CD4-positive, alpha-beta T cell treated with Interleukin-17A for 1 hour (primary cell): ENCODE results near the gene ADAMTS14.
A peak's percentile ranks its signal among the peaks of the same experiment; 100 is the strongest.

Experiments used
- DNase-seq: peaks from one replicate; pipeline ENCODE4 v3.0.0-alpha.2; 2020

The ADAMTS14 gene

DNA sequence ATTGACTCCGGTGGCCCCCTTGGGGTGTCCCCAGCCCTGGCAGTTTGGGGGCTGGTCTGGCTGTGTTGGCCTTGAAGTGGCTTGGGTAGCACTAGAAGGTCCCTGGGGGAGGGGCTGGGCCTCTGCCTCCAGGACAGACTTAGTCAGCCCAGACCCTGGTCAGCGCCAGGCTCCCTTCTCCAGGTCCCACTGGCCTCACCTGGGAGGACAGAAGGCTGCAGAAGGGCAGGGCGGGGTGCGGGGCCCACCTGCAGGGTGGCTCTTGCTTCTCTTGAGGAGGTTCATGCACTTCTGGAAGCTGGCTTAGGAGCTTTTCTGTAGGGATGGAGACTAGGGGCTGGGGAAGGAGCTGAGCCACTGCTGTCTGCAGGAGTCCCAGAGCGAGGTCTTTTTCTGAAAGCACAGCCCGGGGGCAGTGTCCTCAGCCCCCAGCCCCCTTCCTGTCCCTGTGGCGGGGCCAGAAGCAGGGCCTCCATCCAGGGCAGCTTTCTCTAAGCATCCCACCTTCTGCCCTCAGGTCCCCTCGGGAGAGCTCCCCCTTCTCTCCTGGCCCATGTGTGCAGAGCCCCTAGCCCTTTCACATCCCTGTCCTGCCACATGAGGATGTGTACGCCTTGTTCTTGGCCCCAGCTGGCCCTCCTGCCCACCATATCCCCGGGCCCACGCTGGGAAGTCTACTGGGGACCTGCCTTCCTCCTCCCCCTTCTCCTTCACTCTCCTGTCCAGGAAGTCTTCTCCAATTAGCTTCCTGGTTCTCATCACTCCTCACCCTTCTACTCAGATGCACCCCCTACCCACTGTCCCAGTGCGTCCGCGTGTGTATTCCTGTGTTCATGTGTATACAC, 101.9 kb downstream of the ADAMTS14 start:
- no peak for DNase-seq

DNA sequence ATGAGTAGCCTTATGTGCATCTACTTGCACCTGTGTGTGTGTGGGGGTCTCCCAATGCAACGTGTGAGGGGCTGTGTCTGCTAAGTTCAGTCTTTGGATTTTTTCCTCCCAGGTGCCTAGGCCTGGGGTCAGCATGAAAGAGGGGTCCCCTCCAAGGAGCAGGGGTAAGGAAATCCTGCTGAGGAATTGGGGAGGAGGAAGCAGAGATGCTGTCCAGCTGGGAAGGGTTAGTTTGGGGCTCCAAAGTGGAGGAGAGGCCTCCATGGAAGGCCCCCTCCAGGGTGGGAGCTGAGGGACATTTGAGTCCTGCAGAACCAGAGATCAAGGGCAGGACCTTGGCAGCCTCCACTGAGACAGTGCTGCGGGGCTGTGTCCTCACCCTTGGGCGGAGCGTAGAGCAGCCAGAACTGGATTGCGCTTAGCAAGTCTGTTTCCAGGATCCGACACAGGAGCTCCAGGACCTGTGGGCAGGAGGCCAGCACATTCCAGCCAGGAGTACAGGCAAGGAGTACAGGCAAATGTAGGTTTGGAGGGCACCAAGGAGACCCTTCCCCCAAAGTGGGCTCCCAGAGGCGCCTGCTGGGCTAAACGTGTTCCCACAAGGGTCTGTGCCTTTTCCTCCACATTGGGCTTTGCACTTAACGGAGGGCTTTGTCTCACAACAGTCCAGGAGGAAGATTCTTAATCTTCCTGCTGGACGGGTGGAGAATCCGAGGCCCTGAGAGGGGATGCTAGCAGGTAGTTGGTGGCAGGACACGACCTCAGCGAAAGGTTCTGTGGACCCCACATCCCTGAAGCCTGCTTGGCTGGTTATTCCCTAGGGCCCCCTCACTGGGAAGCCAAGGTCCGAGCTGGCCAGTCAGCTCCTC, 102.7 kb downstream of the ADAMTS14 start:
- no peak for DNase-seq

DNA sequence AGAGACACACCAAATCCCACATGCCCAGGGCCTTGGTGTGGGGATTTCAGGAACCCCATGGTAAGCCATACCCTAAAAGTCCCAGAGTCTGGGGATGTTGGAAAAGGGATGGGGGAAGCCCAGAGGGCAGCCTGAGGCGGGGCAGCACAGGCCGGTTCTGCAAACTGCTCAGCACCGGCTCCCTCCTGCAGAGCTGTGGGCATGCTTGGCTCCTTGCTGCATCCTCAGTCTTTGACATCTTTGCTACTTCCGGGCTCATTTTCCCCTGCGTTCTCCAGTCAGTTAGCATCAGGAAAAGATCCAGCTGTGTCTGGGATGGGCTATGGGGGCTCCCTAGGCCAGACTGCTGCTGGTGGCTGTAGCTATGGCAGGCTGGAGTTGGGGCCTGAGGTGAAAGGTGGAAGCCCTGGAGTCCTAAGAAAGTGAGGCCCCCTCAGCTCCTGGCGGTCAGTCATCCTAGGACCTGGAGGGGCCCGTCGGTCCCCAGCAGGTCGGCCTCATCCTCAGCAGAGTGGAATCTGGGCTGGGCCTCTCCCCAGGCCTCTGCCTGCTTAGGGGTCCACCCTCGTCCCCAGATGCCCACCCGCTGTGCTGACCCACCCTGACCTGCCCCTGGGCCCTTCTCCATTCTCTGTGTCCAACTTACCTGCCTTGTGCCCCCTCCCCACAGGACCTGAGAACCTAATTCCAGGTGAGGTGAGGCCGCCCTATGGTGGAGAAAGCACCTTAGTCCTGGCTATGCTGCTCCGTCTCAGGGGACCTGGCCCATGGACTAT, 103.6 kb downstream of the ADAMTS14 start:
- DNase-seq = no peak

DNA sequence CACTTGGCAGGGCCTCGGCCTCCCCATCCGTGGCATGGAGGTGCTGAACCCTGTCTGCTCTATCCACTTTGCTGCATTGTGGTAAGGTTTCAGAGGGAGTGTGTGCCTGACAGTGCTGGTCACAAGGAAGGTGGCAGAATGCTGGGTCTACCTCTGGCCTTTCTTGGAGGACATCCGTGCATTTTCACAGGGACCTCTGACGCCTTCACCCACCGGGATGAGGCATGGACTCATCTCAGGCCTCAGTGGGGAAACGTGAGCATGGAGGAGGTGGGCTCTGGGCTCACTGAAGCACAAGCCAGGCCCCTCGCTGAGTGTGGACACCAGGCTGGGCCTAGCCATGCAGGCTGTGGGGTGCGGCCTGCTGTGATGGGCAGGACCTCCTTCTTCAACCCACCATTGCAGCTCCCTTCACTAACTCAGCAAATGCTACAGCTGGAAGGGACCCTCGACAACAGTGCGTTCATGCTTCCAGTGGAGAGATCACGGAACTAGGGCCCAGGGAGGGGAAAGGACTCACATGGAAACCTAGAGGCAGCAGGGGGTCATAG, 104.2 kb downstream of the ADAMTS14 start:
- no peak for DNase-seq

DNA sequence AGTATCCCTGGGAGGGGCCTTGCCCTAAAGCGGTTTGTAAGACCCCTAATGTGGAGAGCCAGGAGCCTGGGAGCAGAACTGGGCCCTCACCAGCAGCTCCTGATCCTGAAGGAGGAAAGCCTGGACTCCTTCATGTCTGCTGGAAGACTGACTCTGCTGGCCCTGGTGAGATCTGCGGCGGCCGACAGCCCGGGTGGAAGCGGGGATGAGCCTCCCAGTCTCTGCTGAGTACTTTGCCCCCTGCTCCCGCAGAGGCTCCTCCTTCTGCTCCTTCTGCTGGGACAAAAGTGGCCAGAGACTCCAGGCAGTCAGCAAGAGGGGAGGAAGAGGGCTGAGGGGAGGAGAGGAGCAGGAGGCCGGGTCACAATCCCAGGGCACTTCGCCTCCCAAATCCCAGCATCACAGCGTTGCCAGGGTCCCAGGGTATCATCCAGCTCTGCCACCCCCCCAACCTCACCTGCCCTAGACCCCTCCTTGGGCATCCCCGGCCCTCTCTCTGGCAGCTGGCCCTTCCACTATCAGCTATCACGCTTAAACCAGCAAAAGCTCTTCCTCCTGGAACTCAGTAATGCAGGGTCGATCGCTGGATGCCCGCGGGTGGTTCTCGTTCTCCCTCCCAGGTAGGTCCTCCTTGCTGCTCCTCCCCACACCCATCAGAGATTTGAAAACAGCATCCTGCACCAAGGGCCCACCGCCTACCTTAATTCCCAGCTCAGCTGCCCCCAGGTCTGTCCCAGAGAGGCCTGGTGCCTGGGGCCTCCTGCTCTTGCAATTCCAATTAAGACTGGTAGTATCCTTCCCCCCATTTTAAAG, 105.0 kb downstream of the ADAMTS14 start:
- no peak for DNase-seq

DNA sequence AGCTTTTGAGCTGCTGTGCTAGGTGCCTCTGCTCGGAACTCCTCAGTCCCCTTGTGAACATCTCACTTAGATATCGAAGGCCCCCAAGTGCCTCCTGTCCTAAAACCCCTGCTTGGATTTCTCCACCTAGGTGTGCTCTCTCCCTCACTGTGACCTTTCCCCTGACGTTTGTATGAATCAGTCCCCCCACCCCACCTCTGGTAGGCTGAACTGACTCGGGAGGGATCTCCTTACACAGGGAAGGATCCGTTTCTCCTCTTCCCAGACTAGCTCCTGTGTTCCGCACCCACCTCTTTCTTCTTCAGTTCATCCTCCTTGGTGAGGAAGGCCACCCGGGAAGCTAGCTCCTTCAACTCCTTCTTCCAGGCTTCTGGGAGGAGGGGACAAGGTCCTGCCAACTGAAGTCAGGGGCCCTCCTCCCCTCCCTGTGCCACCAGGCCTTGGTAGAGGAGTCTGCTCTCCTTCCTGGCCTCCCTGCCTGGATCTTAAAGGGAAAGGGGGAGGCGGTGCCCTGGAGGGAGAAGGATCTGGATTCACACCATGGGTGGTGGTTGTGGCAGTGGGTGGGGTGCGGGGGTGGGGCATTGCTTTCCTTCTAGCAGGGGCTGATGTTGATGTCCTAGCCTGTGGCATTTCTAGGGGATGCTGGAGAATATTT, 106.1 kb downstream of the ADAMTS14 start:
- DNase-seq = no peak

DNA sequence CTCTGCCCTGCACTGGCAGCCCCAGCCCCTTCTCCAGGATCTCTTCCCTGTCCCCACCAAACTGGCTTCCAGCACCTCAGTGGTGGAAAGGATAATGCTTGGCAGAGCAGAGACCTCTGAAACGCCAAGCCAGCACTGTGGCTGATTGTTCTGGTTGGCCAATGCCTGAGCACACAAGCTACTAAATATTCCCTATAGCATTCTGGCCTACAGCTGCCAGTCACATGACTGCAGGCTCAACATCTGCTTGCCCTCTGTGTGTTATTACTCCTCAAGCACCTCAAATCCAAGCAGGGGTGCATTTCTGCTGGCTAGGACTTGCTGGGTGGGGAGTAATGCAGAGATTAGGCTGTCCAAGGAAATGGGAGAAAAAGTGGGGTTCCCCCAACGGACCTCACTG, 106.8 kb downstream of the ADAMTS14 start:
- no peak for DNase-seq

DNA sequence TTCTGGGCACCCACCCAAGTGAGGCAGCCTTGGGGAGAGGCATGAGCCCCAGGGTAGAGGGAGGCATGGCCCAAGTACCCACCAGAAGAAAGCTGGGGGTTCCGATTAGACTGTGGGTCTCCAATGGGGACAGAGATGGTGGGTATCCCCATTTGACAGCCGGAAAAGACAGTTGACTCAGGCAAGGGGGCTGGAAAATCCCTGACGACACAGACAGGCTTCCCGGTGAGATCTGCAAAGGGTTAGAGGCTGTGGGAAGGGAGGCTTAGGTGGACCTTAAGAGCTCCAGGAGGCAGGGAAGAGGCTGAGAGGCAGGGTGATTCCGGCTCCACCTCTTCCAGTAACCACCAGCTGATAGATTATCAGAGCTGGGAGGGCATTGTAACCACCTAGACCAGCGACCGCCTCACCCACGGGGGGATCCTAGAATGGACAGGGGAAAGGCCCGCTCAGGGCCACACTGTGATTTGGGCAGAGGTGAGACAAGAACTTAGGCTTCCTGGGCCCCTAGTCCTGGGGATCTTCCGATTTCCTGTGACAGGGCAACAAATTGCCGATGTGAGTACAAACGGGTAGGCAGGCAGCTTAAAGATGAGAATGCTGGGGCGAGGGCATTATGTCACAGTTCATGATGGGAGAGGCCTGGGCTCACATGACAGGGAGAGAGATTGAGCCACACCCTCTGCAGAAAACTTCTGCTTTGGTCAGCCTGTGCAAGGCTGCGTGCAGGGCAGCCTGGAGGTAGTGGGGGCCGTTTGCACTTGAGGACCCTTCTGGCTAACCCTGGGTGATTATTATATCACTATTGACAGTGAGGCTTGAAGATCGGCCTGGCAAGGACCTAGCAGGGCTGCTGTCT, 107.4 kb downstream of the ADAMTS14 start:
- DNase-seq = no peak

DNA sequence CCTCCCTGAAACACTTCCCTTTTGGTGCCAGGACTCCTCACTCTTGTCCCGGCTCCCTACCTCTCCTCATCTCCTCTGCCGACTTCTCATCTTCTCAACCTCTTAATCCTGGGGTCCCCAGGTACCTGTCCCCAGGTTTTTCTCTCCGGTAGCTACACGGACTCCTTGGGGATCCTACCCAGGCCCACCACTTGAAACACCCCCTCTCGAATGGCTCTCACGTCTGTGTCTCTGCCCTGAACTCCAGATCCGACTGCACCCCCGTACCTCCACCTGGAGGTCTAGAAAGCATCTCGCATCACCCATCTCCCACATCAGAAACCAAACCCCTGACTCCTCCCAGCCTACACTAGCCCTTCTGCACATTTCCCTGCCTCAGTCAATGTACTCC, 108.1 kb downstream of the ADAMTS14 start:
- DNase-seq = no peak

DNA sequence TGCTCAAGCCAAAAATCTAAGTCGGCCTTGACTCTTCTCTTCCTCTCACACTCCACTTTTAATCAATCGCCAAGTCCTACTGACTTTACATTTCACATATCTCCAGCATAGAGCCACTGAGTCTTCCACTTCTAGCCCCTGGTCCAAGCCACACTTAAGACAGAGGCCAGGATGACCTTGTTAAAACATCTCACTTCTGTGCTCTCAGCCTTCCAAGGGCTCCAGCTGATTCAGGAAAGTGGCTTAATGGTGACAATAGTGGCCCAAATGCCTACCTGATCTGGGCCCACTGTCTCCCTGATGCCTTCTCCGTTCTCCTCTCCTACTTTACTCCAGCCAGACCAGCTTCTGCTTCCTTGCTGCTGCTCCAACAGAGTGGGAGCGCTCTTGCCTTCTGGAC, 108.5 kb downstream of the ADAMTS14 start:
- DNase-seq = no peak

DNA sequence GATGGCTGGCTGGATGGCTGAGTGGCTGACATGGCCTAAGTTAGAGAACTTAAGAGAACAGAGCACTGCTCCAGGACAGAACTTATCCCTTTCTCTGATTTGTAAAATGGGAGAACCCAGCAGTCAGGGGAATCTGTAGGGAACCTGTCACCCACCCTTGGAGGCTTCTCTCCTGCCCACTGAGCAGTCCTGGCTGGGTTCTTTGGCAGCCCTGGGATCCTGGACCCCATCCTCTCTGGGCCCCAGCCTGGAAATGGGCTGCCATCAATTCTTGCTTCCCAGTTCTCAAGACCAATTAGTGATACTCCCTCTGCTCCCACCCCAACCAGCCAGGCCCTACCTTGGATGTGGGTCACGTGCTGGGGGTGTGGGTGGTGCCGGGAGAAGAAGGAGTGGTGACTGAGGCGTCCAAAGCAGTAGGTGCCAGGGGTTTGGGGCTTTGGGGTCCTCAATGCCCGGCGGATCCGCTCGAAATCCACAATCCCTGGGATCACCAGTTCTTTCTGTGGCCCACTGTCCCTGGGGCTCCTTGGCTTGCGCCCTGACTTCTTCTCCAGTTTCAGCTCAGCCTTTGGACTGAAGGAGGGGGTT, 109.2 kb downstream of the ADAMTS14 start:
- no peak for DNase-seq

DNA sequence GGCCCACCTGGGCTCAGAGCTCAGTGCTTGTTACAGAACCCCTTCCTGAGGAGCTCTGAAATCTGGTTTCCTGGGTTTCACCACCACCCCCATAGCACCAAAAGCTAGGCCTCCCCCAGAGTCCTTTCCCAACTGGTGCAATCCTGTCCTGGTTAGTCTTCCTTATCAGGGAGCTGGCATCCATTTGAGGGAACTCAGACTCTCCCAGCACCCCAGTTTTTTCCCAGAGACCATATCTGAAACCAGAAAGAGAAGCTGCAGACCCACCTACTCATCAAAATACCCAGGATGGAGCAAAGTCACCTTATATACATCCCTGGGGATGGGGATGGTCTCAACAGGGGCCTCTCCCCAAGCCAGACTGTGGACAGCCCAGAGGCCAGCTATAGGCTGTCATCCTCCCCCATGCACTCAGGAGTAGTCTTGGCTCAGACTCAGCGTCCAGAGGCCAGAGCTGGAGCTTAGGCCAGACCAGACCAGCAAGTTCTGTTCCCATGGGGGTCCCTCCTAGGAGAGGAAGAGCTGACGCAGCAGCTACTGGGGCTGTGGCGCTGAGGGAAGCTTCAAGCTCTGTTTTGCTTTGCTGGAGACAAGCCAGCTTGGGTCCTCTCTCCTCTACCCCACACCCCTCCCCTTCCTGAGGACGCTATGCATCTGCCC, 109.9 kb downstream of the ADAMTS14 start:
- no peak for DNase-seq

DNA sequence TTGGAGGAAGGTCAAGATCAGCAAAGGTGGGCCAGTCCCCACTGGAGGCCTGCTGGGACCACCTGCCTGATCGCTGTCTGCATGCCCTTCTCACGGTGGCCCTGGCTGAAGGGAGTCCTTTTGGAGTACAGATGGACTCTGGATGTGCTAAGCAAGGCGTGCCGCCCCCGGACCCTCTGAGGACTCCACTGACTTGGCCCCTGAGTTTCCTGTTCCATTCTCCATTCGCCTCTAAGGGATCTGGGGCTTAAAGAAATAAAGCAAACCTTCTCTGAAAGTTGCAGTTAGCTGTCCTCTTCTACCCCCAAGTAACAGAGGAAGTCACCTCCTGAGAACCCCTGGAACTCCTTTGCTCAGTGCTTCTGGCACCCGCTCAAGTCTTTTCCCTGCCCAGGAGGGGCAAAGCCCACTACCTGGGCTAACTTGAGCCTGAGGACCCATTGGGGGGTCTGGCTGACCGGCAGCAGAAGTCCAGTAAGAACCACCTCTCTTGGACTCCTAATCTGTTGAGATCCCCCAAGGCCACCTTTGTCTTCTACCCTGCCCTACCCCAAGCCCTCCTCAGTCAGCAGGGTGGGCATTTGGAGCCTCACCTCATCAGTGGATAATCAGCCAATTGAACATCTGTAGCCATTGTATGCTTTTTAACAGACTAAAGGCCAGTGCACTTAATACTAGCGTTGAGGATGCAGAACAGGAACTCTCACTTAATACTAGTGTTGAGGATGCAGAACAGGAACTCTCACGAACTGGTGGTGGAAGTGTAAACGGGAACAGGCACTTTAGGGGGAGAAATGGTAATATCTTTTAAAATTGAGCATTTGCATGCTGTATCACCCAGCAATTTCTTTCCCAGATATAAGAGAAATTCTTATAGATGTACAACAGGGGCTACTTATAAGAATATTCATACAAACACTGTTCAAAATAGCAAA, 110.7 kb downstream of the ADAMTS14 start:
- DNase-seq = no peak

DNA sequence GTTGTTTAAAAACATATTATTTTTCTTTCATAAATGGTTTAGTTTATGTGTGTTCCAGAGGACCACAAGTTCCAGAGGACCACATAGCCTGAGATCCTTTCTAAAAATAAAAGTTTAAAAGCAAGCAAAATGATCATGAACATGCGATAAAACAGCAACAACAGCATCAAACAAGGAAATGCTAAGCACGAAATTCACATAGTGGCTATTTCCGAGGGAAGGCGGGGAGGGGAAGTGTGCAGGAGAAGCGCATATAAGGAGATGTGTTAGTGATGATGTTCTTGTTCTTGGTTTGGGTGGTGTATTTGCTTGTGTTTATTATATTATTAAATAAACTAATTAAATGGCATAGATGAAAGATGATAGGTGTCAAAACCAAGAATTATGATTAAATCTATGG, 111.7 kb downstream of the ADAMTS14 start:
- no peak for DNase-seq

DNA sequence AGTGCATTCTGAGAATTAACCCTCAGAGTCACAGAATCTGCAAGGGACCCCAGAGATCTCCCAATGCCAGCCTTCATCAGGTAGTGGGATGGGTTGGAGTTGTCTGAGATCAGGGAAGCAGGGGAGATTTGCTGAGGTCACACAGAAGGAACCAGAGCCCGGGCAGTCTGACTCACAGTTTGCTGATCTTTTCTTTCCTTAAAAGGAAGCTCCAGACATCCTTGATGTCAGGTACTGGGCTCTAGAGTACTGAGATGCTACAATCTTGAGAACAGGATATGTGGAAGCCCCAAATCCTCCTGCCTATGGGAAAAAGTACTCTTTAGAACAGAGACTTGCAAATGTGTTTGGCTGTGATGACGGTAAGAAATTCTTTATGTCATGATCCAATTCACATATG, 112.2 kb downstream of the ADAMTS14 start:
- DNase-seq = no peak

DNA sequence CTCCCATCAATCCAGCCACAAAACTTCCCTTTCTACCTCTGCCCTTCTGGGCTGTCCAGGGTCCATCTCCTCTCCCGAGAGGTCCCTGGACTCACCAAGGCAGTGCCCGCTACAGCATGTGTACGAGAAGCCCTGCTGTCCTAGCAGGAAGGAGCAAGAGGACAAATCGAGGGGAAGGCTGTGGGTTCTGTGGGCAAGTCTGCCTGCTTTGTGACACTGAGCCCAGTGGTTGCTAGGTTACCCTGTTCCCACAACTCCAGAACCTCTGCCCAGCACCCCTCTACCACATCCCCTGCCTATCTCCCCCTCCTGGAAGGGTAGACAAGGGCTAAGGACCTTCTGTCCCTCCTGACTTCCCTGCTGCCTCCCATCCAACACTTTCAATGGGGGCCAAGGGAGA, 112.9 kb downstream of the ADAMTS14 start, which contains the start of gene TBATA:
Gene TBATA (minus strand): TSS at position 188 of the 400 bp plus-strand sequence. CDS start 1,998 bp downstream, outside the sequence.
- peak; percentile 4 for DNase-seq

DNA sequence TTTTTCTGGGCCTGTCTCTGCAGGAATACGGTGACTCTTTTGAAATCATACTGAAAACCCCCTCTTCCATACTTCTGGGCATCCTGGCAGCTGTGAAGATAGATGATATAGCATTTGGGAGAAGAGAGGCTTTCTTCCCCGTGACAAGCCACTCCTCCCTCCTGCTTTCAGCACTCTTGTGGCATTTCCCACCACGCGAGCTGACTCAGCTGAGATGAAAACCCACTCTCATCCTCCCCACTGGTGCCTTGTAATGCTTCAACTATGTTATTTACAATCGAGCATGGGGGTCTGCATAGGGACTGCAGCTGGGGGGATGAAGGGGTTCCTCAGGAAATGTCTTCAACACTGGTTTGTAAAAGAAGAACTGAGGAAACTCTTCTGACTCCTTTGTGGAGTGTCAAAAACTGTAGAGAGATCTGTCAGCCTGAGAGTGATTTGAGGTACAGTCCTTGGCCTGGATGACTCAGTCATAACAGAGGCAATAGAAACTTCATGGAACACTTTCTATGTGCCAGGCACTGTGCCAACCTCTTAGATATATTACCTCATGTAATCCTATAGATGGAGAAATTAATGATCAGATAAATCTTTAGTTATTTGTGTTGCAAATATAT, 114.6 kb downstream of the ADAMTS14 start:
- no peak for DNase-seq
